IMR-90 (cell line): ENCODE measurements around the gene MPRIP. TPM values are rescaled to one million over a fixed set of nuclear protein-coding genes. Genes with fewer than 3 reads are reported as not detected.
A peak's percentile ranks its signal among the peaks of the same experiment; 100 is the strongest.

Experiments
- ATAC-seq: fragments of 200-7000 bp; cut with Tn5 transposase; 2 replicates; pipeline ENCODE4 v1.9.1; 2020; ENCODE audit warnings: low read depth, mild to moderate bottlenecking, moderate library complexity
- BruUV-seq: library from RNA; stranded (reverse); fragments of 400-500 nt; replicated peaks from 2 replicates; lab custom pipeline; 2021; lab: Mats Ljungman, UMichigan
- CTCF ChIA-PET: fragments of 300-600 bp; formaldehyde crosslinking; extraction: SDS; loops from one replicate; lab custom pipeline; 2021; ENCODE audit warnings: antibody characterized with exemption; lab: Yijun Ruan, JAX
- POLR2A ChIA-PET: fragments of 300-600 bp; sonication (Branson Sonifier 250); formaldehyde crosslinking; loops from one replicate; lab custom pipeline; 2022; ENCODE audit warnings: antibody characterized with exemption; ENCODE audit not compliant: unreplicated experiment; lab: Charles Lee
- DNase-seq: peaks from one replicate; pipeline ENCODE4 v3.0.0; 2013
- H2AFZ ChIP-seq: replicated peaks from 2 replicates; pipeline ENCODE3; 2013; ENCODE audit warnings: low read length, mild to moderate bottlenecking; ENCODE audit not compliant: poor library complexity
- H2AK5ac ChIP-seq: 2 replicates; pipeline ENCODE4 v1.6.1; 2013; ENCODE audit warnings: low read depth, low read length, inconsistent platforms
- H2AK9ac ChIP-seq: replicated peaks from 2 replicates; pipeline ENCODE3; 2013; ENCODE audit warnings: mild to moderate bottlenecking, low read depth, low read length, moderate library complexity; ENCODE audit not compliant: poor library complexity
- H2BK120ac ChIP-seq: 2 replicates; pipeline ENCODE4 v1.6.1; 2013; ENCODE audit warnings: low read depth, low read length, inconsistent platforms
- H2BK15ac ChIP-seq: 3 replicates; pipeline ENCODE4 v1.6.1; 2013; ENCODE audit warnings: low read depth, low read length, inconsistent platforms
- H2BK20ac ChIP-seq: 2 replicates; pipeline ENCODE4 v1.6.1; 2013; ENCODE audit warnings: low read depth, mild to moderate bottlenecking, inconsistent platforms, low read length, moderate library complexity
- H2BK5ac ChIP-seq: 2 replicates; pipeline ENCODE4 v1.6.1; 2013; ENCODE audit warnings: mild to moderate bottlenecking, low read depth, low read length, inconsistent platforms; ENCODE audit not compliant: poor library complexity, severe bottlenecking
- H3K14ac ChIP-seq: replicated peaks from 2 replicates; pipeline ENCODE4 v1.6.1; 2013; ENCODE audit warnings: low read depth, low read length, inconsistent platforms
- H3K18ac ChIP-seq: 2 replicates; pipeline ENCODE4 v1.6.1; 2013; ENCODE audit warnings: low read depth, low read length, control low read depth
- H3K23ac ChIP-seq: 2 replicates; pipeline ENCODE4 v1.6.1; 2013; ENCODE audit warnings: low read depth, low read length, inconsistent platforms
- H3K27ac ChIP-seq: 2 replicates; pipeline ENCODE4 v1.5.1; 2013; ENCODE audit warnings: mild to moderate bottlenecking, control low read depth, low read length; ENCODE audit not compliant: insufficient read depth
- H3K27me3 ChIP-seq: 2 replicates; pipeline ENCODE4 v1.6.1; 2013; ENCODE audit warnings: low read length; ENCODE audit not compliant: control insufficient read depth, insufficient read depth
- H3K36me3 ChIP-seq: 2 replicates; pipeline ENCODE4 v1.6.1; 2013; ENCODE audit warnings: low read length, mixed read lengths; ENCODE audit not compliant: control insufficient read depth, insufficient read depth
- H3K4ac ChIP-seq: 2 replicates; pipeline ENCODE4 v1.6.1; 2013; ENCODE audit warnings: low read depth, low read length, inconsistent platforms
- H3K4me1 ChIP-seq: 2 replicates; pipeline ENCODE4 v1.6.1; 2013; ENCODE audit warnings: low read length, mixed read lengths; ENCODE audit not compliant: control insufficient read depth, insufficient read depth
- H3K4me2 ChIP-seq: 2 replicates; pipeline ENCODE4 v1.6.1; 2013; ENCODE audit warnings: low read depth, mild to moderate bottlenecking, control low read depth, low read length, moderate library complexity
- H3K4me3 ChIP-seq: 2 replicates; pipeline ENCODE4 v1.5.1; 2013; ENCODE audit warnings: low read depth, mild to moderate bottlenecking, control low read depth, low read length, moderate library complexity; ENCODE audit not compliant: insufficient read depth
- H3K56ac ChIP-seq: 2 replicates; pipeline ENCODE4 v1.6.1; 2013; ENCODE audit warnings: low read length, inconsistent platforms; ENCODE audit not compliant: insufficient read depth; ENCODE audit errors: extremely low read depth
- H3K79me1 ChIP-seq, 2 experiments: 2 replicates each; pipeline ENCODE4 v1.6.1; 2013; ENCODE audit warnings: low read length in 2 of 2, inconsistent platforms in 1 of 2, low read depth in 1 of 2
- H3K9ac ChIP-seq: 2 replicates; pipeline ENCODE4 v1.6.1; 2013; ENCODE audit warnings: low read depth, low read length, control low read depth
- H3K9me1 ChIP-seq: 2 replicates; pipeline ENCODE4 v1.6.1; 2013; ENCODE audit warnings: low read length, inconsistent platforms; ENCODE audit not compliant: insufficient read depth
- H3K9me3 ChIP-seq: 2 replicates; pipeline ENCODE4 v1.6.1; 2013; ENCODE audit warnings: low read length; ENCODE audit not compliant: control insufficient read depth, insufficient read depth
- H4K20me1 ChIP-seq: 2 replicates; pipeline ENCODE4 v1.6.1; 2013; ENCODE audit warnings: low read length, inconsistent platforms; ENCODE audit not compliant: insufficient read depth
- H4K5ac ChIP-seq: 2 replicates; pipeline ENCODE4 v1.6.1; 2013; ENCODE audit warnings: mild to moderate bottlenecking, low read depth, low read length, control low read depth
- H4K8ac ChIP-seq, 2 experiments: 2 replicates each; pipeline ENCODE4 v1.6.1; 2013; ENCODE audit warnings: low read depth in 2 of 2, low read length in 2 of 2, control low read depth in 1 of 2, inconsistent platforms in 1 of 2
- H4K91ac ChIP-seq: 2 replicates; pipeline ENCODE4 v1.6.1; 2013; ENCODE audit warnings: low read depth, low read length, inconsistent platforms; ENCODE audit not compliant: insufficient read depth
- CEBPB ChIP-seq: IDR thresholded peaks from 2 replicates; pipeline ENCODE4 v1.6.1; 2012; ENCODE audit warnings: low read depth, low read length, improper control_type of control experiment
- FOS ChIP-seq: fragments of 150-350 bp; IDR thresholded peaks from 2 replicates; pipeline ENCODE4 v1.6.1; 2016; ENCODE audit warnings: low read depth, low read length
- RAD21 ChIP-seq: IDR thresholded peaks from 2 replicates; pipeline ENCODE4 v1.6.1; 2012; ENCODE audit warnings: low read length, improper control_type of control experiment
- RCOR1 ChIP-seq: IDR thresholded peaks from 2 replicates; pipeline ENCODE4 v1.6.1; 2012; ENCODE audit warnings: mild to moderate bottlenecking, low read length, improper control_type of control experiment; ENCODE audit not compliant: insufficient replicate concordance
- USF2 ChIP-seq: fragments of 150-350 bp; IDR thresholded peaks from 2 replicates; pipeline ENCODE4 v1.6.1; 2017; ENCODE audit warnings: mild to moderate bottlenecking, antibody characterized with exemption, low read length, low read depth
- WGBS, 2 experiments: methylation state at CpG; one replicate each; pipeline versions ENCODE4 v1.1.5 to v1.1.7; 2013; ENCODE audit warnings: missing lambda C conversion rate in 2 of 2; ENCODE audit not compliant: insufficient read length in 1 of 2; ENCODE audit errors: extremely low coverage in 2 of 2; 5-methylcytosine and 5-hydroxymethylcytosine counted together
- dilution Hi-C: fragments of 300-500 bp; cut with HindIII; formaldehyde crosslinking; loops from one replicate; pipeline ENCODE4 v1.14.3; 2018; ENCODE audit warnings: low sequenced_read_pairs; ENCODE audit not compliant: unreplicated experiment
- in situ Hi-C: fragments of 300-500 bp; cut with MboI; formaldehyde crosslinking; loops from 3 replicates; pipeline ENCODE4 v1.14.3; 2019; ENCODE audit warnings: low sequenced_read_pairs, inconsistent platforms, mixed read lengths
- intact Hi-C: fragments of 100-400 bp; cut with micrococcal nuclease; formaldehyde crosslinking; loops from 2 replicates; pipeline ENCODE4 v1.10.0; 2022
- polyA plus RNA-seq, 3 experiments: library from polyadenylated mRNA; depleted of rRNA; stranded (reverse); fragments of >200 nt; gene quantifications; 2 replicates each; pipeline ENCODE4 v1.2.3, GENCODE V29; 2012; ENCODE audit warnings: low replicate concordance in 1 of 3
- total RNA-seq: library from RNA; depleted of rRNA; stranded (reverse); fragments of >200 nt; gene quantifications from 2 replicates; pipeline ENCODE4 v1.2.3, GENCODE V29; 2012

Gene MPRIP
- total and polyA plus RNA-seq, 2 of the 4 experiments (the other 2 are of a cell fraction) = 111 to 149 TPM

GRCh38 chr17:17151055-17151454 is 108.8 kb downstream of the MPRIP start:
- Histone ChIP-seq H3K4me2 (peak overlapping the region; percentile 25; the same call in 1 of the 2 replicates), H2BK5ac (peak overlapping the region; percentile 91), H2AK5ac (peak overlapping the region; percentile 71; the same call in 1 of the 2 replicates), H3K79me1 (peaks cover 22 to 64% of the 10 kb centered on the region in 2 experiments), H4K8ac (peak overlapping the region; percentile 24 to 73; a peak in 1 of 4 replicates), H3K4me3 (no peak overlapping the region), H3K14ac (peak overlapping the region; percentile 79), H2BK20ac (peak overlapping the region; percentile 73; the same call in 1 of the 2 replicates), H2AK9ac (peak overlapping the region; percentile 93), H3K9me3 (no peaks in the 10 kb centered on the region), H3K27me3 (no peaks in the 10 kb centered on the region), H2BK120ac (peak overlapping the region; percentile 56; the same call in 1 of the 2 replicates), H3K9ac (no peak overlapping the region), H4K5ac (peak overlapping the region; percentile 8; the same call in 1 of the 2 replicates), H3K18ac (no peak overlapping the region; the same call in 1 of the 2 replicates), H3K27ac (peak overlapping the region; percentile 53), H2BK15ac (peak overlapping the region; percentile 63; the same call in 1 of the 3 replicates), H4K91ac (peak overlapping the region; percentile 65; the same call in 1 of the 2 replicates), H3K56ac (no peak overlapping the region), H2AFZ (no peak overlapping the region), H4K20me1 (peaks cover 25% of the 10 kb centered on the region), H3K9me1 (peaks cover 30% of the 10 kb centered on the region), H3K23ac (peak overlapping the region; percentile 73; the same call in 1 of the 2 replicates), H3K36me3 (peaks cover 68% of the 10 kb centered on the region), H3K4me1 (peaks cover 21% of the 10 kb centered on the region), H3K4ac (peak overlapping the region; percentile 83)
- intact Hi-C loops (loop anchor here (5.0 kb wide), 1 partner anchor 109 kb away; the partner anchor contains the start of gene MPRIP), in situ Hi-C loops (no loop called here), dilution Hi-C loops (no loop called here)
- WGBS, 2 experiments = 100% methylated on average over 1 of the region's 5 CpGs; no CpG with 5 or more reads in 1 of the 2 experiments
- ChIA-PET POLR2A (no interaction called here), CTCF (no interaction called here)
- ATAC-seq (peak; percentile 41), DNase-seq (peak; percentile 90)
- peak; percentile 84 for TF ChIP-seq RCOR1
- no peak for TF ChIP-seq USF2
- TF ChIP-seq FOS = peak; percentile 74
- TF ChIP-seq CEBPB = no peak
- peak; percentile 8; the same call in 1 of the 2 replicates for TF ChIP-seq RAD21
- no TSS peak for BruUV-seq
